ENCODE results near the gene TRIM75.
A peak's percentile ranks its signal among the peaks of the same experiment; 100 is the strongest.

TRIM75 gene

GRCh38 chr4:165094873-165095272 lies 41.2 kb downstream of the TRIM75 start:
- TF ChIP-seq CTCF (conservative IDR thresholded peaks at IDR 0.05; ENCODE audit: control insufficient read depth, insufficient read depth, low read depth, low read length), result no peak
- H3K4me3 ChIP-seq (ENCODE audit: control insufficient read depth, low read depth, low read length), result no peak overlapping the region
- DNase-seq (ENCODE audit: low read depth), result no peak

- TF ChIP-seq CTCF (conservative IDR thresholded peaks at IDR 0.05; ENCODE audit: control insufficient read depth, insufficient read depth, low read depth, low read length), result no peak
- no peak overlapping the region for H3K4me3 ChIP-seq (ENCODE audit: control insufficient read depth, low read depth, low read length)
- no peak for DNase-seq (ENCODE audit: low read depth)
Measured at GRCh38 chr4:165095291-165095690, 41.6 kb downstream of the TRIM75 start.

GRCh38 chr4:165096776-165097175 lies 43.1 kb downstream of the TRIM75 start:
- TF ChIP-seq CTCF (conservative IDR thresholded peaks at IDR 0.05; ENCODE audit: control insufficient read depth, insufficient read depth, low read depth, low read length), result peak; percentile 56
- peak; percentile 43 for DNase-seq (ENCODE audit: low read depth)
- H3K4me3 ChIP-seq (ENCODE audit: control insufficient read depth, low read depth, low read length), result no peak overlapping the region

GRCh38 chr4:165101641-165102040 lies 48.0 kb downstream of the TRIM75 start:
- TF ChIP-seq CTCF (conservative IDR thresholded peaks at IDR 0.05; ENCODE audit: control insufficient read depth, insufficient read depth, low read depth, low read length), result no peak
- no peak overlapping the region for H3K4me3 ChIP-seq (ENCODE audit: control insufficient read depth, low read depth, low read length)
- DNase-seq (ENCODE audit: low read depth), result no peak

GRCh38 chr4:165106518-165106917 lies 52.9 kb downstream of the TRIM75 start:
- DNase-seq (ENCODE audit: low read depth), result no peak
- H3K4me3 ChIP-seq (ENCODE audit: control insufficient read depth, low read depth, low read length), result no peak overlapping the region
- TF ChIP-seq CTCF (conservative IDR thresholded peaks at IDR 0.05; ENCODE audit: control insufficient read depth, insufficient read depth, low read depth, low read length), result no peak
